Heart left ventricle (tissue), 13 donors: ENCODE data around the gene ACIN1.

Experiments
- POLR2A ChIP-seq, 2 donors: fragments of 450-650 bp; IDR thresholded peaks; one replicate each; pipeline ENCODE4 v1.6.1; 2017; ENCODE audit warnings: antibody characterized with exemption in 2 of 2, mild to moderate bottlenecking in 2 of 2, moderate library complexity in 2 of 2
- TF ChIP-seq, protein P1 (sequence below), 12 donors: fragments of 200-600 bp; sonication (generic) in 4 of 12; IDR thresholded peaks; one replicate each; pipeline versions ENCODE4 v1.5.0 to v1.8.0; 2018 to 2022; ENCODE audit warnings: antibody characterized with exemption in 12 of 12, mild to moderate bottlenecking in 5 of 12
- donor health status: ischemic (EF 13 %, LVEDD 7.1; RV severe dilation, severe dysfunction).
- donor health status: DM: no; HTN: yes; CAD: no.
- donor health status: DM: no; HTN: no; CAD: no.
- donor health status: ischemic (EF 25% LVEDD 6.9; RV normal size, moderate dysfunction).
- donor health status: ischemic (EF 25% LVEDD 5.7; RV mildly dilated, moderate dysfunction).
- donor health status: ischemic (EF 35%, LVEDD 5.7; RV mildly dilated, moderate dysfunction).
- donor health status: nonischemic (EF 11% LVEDD 7.7; RV severe dilation, severe dysfunction).
- donor health status: DM: yes; HTN: yes; CAD: no.
- donor health status: PGD.
- donor health status: ischemic (EF 29% LVEDD 5.4; RV normal size, mild dysfunction).
- donor health status: nonischemic (EF 23%, LVEDD 6.1; RV moderate dilation, normal function).

DNA sequence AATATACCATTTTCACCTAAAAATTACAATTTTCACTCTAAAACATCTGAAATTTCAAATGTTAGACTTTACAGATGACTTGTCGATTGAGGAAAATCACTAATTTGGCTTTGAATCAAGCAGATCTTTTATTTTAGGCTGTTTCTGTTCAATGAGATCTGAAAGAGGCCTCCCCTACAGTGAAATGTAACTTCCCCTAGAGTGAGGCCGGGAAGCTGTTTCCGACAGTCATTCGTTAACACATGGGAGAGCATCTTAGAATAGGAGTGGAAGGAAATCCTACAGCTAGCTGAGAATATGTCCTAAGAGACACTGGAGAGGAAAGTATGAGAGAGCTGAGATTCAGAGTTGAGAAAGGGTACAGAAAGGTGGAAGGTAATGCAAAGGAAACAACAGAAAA is 79.3 kb downstream of the ACIN1 start:
- TF ChIP-seq, protein P1, sequence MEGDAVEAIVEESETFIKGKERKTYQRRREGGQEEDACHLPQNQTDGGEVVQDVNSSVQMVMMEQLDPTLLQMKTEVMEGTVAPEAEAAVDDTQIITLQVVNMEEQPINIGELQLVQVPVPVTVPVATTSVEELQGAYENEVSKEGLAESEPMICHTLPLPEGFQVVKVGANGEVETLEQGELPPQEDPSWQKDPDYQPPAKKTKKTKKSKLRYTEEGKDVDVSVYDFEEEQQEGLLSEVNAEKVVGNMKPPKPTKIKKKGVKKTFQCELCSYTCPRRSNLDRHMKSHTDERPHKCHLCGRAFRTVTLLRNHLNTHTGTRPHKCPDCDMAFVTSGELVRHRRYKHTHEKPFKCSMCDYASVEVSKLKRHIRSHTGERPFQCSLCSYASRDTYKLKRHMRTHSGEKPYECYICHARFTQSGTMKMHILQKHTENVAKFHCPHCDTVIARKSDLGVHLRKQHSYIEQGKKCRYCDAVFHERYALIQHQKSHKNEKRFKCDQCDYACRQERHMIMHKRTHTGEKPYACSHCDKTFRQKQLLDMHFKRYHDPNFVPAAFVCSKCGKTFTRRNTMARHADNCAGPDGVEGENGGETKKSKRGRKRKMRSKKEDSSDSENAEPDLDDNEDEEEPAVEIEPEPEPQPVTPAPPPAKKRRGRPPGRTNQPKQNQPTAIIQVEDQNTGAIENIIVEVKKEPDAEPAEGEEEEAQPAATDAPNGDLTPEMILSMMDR (IDR thresholded peaks at IDR 0.05): no peak
- no peak for TF ChIP-seq POLR2A (IDR thresholded peaks at IDR 0.05)
